Thyroid gland (tissue), 4 donors: ENCODE data around the gene ST3GAL4. TPM values are rescaled to one million over a fixed set of nuclear protein-coding genes. Genes with fewer than 3 reads are reported as not detected.

Experiments
- DNase-seq, 2 donors: peaks; one replicate each; pipeline ENCODE4 v3.0.0-alpha.2; 2019
- H3K27ac ChIP-seq, 3 donors: fragments of 200-600 bp; sonication (generic); 1 replicate in 2 of 3; 2 replicates in 1 of 3; pipeline ENCODE4 v1.5.1; 2016 to 2019; ENCODE audit warnings: mild to moderate bottlenecking in 1 of 3, moderate library complexity in 1 of 3
- H3K27me3 ChIP-seq: fragments of 200-600 bp; sonication (generic); one replicate; pipeline ENCODE4 v1.5.1; 2019
- H3K36me3 ChIP-seq, 2 donors: fragments of 200-600 bp; sonication (generic); one replicate each; pipeline ENCODE4 v1.5.1; 2016 to 2019
- H3K4me1 ChIP-seq, 2 donors: fragments of 200-600 bp; sonication (generic); one replicate each; pipeline ENCODE4 v1.5.1; 2017 to 2019
- H3K4me3 ChIP-seq, 3 donors: fragments of 200-600 bp; sonication (generic); replicated peaks in 1 of 3; 1 replicate in 2 of 3; 2 replicates in 1 of 3; pipeline ENCODE4 v1.5.1; 2016; ENCODE audit warnings: mild to moderate bottlenecking in 1 of 3
- H3K9me3 ChIP-seq: fragments of 200-600 bp; sonication (generic); one replicate; pipeline ENCODE4 v1.5.1; 2017
- POLR2A ChIP-seq, 2 donors: fragments of 450-650 bp; IDR thresholded peaks; one replicate each; pipeline ENCODE4 v1.6.1; 2017; ENCODE audit warnings: antibody characterized with exemption in 2 of 2, mild to moderate bottlenecking in 2 of 2, moderate library complexity in 1 of 2
- WGBS, 2 donors: methylation state at CpG; one replicate each; pipeline ENCODE4 v1.1.5; 2017; 5-methylcytosine and 5-hydroxymethylcytosine counted together
- intact Hi-C: fragments of 100-400 bp; cut with DNase I; formaldehyde crosslinking; loops from one replicate; pipeline ENCODE4 v1.15.1; 2023
- total RNA-seq, 4 donors: library from RNA; depleted of rRNA; stranded (reverse); fragments of >200 nt; gene quantifications; one replicate each; pipeline ENCODE4 v1.2.3, GENCODE V29; 2016
- TF ChIP-seq, protein P1 (sequence below), 6 experiments: fragments of 200-600 bp in 3 of 6; fragments of 450-650 bp in 3 of 6; sonication (generic) in 3 of 6; IDR thresholded peaks; one replicate each; pipeline ENCODE4 v1.5.1; 2016 to 2019; ENCODE audit warnings: antibody characterized with exemption in 6 of 6, mild to moderate bottlenecking in 2 of 6, inconsistent platforms in 1 of 6, moderate library complexity in 1 of 6

The ST3GAL4 gene
- total RNA-seq, 4 donors from 2014 or later: 5.3 to 33.9 (median 26.4) TPM

DNA sequence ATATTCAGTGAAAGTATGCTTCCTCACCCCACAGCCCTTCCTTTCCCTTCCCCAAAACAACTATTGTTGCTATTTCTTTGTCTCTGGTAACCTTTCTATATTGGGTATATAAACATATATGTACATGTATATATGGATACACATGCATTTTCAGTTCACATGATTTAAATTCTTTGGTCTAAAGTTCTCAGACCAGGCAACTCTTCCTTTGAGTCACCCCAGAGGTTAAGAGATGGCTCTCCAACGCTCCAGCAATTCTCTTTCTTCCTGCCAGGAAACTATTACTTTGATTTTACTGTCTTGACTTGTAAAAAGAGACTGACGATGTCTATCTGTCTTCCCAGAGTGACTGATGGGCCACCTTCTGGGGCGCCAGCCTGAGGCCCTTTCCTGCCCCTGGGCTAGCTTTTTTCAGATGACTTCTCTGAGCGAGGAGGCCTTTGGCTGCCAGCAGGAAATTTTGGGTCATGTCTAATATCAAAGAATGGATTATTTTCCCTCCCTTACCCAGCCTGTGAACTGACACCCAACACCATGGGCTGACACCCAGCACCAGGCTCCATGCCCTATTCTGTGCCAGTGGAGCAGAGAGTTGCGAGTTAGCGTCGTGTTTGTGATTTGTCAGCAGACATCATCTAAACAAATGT is 14.4 kb upstream of the ST3GAL4 start:
- no peak for DNase-seq
- Histone ChIP-seq H3K4me1 (peaks cover 6 to 17% of the 10 kb centered on the region in 2 donors), H3K27ac (peak overlapping the region in 1 of 3 donors; percentile 47), H3K9me3 (no peaks in the 10 kb centered on the region), H3K4me3 (no peak overlapping the region), H3K36me3 (peaks cover 0 to 12% of the 10 kb centered on the region in 2 donors), H3K27me3 (no peaks in the 10 kb centered on the region)
- intact Hi-C loops: no loop called here
- 93 to 94% methylated on average over 7 of the region's 7 CpGs for WGBS, 2 donors
- TF ChIP-seq, protein P1, sequence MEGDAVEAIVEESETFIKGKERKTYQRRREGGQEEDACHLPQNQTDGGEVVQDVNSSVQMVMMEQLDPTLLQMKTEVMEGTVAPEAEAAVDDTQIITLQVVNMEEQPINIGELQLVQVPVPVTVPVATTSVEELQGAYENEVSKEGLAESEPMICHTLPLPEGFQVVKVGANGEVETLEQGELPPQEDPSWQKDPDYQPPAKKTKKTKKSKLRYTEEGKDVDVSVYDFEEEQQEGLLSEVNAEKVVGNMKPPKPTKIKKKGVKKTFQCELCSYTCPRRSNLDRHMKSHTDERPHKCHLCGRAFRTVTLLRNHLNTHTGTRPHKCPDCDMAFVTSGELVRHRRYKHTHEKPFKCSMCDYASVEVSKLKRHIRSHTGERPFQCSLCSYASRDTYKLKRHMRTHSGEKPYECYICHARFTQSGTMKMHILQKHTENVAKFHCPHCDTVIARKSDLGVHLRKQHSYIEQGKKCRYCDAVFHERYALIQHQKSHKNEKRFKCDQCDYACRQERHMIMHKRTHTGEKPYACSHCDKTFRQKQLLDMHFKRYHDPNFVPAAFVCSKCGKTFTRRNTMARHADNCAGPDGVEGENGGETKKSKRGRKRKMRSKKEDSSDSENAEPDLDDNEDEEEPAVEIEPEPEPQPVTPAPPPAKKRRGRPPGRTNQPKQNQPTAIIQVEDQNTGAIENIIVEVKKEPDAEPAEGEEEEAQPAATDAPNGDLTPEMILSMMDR (IDR thresholded peaks at IDR 0.05): no peak
- TF ChIP-seq POLR2A (IDR thresholded peaks at IDR 0.05): no peak

DNA sequence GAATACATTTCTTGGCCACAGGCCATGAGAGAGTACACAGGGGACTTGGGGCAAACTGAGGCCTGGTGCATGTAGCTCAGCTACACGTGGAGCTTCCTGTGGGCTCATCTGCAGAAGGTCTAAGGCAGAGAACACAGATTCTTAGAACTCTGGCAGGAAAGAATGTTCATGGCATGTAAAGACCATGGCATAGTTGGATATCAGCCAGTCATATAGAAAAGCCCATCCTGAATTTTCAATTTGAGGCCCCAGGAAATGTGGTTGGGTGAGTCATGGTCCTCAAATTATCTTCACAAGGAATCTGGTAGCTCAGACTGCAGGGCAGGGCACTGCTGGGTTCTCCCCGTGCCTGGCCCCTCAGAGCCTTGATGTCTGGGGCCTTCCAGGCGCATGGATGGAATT is 13.7 kb upstream of the ST3GAL4 start:
- Histone ChIP-seq H3K36me3 (peaks cover 0 to 12% of the 10 kb centered on the region in 2 donors), H3K27me3 (no peaks in the 10 kb centered on the region), H3K4me3 (no peak overlapping the region), H3K9me3 (no peaks in the 10 kb centered on the region), H3K27ac (no peak overlapping the region), H3K4me1 (peaks cover 6 to 17% of the 10 kb centered on the region in 2 donors)
- TF ChIP-seq, protein P1 (IDR thresholded peaks at IDR 0.05): no peak
- TF ChIP-seq POLR2A (IDR thresholded peaks at IDR 0.05): no peak
- 83 to 85% methylated on average over 2 to 3 of the region's 3 CpGs for WGBS, 2 donors
- intact Hi-C loops: no loop called here
- DNase-seq: no peak

DNA sequence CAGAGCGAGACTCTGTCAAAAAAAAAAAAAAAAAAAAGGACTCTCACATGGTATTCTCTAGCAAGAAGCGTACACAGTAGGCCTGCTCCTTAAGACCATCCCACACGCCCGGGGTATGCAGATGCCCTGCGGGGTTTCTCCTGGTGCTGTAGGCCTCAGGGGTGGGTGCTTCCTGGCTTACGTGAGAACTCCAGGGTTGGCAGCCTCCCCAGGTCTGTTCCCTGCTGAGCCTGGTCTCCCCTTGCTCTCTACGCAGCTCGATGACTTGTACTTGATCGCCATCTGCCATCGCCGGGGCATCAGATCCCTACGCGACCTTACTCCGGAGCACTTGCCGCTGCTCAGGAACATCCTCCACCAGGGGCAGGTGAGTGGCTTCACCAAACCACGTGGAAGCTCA is 12.4 kb upstream of the ST3GAL4 start:
- Histone ChIP-seq H3K36me3 (peaks cover 0 to 12% of the 10 kb centered on the region in 2 donors), H3K4me1 (peaks cover 6 to 16% of the 10 kb centered on the region in 2 donors)
- 96 to 97% methylated on average over 16 of the region's 16 CpGs for WGBS, 2 donors

DNA sequence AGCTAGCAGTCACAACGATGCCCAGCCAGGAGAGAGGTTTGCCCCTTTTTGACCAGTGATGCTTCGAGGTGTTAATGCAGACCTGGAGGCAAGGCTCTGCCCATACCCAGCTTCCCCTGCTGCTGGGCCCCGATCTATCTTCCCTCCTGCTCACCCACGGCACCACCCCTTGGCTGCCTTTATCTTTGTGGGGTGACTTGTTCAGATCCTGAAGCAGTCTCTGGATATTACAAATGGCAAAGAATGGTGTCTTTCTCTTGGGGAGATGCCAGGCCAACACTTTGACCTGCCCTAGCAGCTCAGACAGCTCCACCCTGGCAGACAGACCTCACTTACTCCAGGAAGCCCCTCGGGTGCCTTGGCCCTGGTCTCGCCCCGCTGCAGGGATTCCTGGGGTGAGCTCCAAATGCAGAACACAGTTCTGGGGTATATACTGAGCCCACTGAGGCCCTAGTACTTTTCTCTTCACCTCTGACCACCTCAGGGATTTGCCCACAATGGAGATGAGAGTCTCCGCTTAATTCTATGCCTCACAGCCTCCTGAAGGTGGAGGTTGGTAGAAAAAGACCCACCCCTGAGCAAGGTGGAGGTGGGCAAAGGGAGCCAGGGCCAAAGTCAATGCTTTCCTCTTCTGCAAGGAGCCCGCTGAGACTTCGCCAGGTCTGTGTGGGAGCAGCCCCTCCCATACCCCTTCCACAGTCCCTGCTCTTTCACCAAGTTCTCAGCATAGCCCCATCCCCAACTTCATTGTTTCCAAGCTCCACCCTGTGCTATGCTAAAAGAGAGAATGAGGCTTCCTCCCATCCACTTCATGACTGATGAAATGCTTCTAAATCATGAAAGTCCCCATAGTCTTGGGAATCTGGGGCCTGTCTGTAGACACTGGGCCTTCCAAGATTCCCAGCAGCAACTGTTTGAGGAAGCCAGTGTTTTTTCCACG is 11.1 kb upstream of the ST3GAL4 start:
- Histone ChIP-seq H3K4me3 (no peak overlapping the region), H3K27ac (no peak overlapping the region), H3K9me3 (no peaks in the 10 kb centered on the region), H3K4me1 (peaks cover 6 to 28% of the 10 kb centered on the region in 2 donors), H3K27me3 (no peaks in the 10 kb centered on the region), H3K36me3 (peaks cover 0 to 12% of the 10 kb centered on the region in 2 donors)
- intact Hi-C loops: no loop called here
- TF ChIP-seq, protein P1 (IDR thresholded peaks at IDR 0.05): no peak
- TF ChIP-seq POLR2A (IDR thresholded peaks at IDR 0.05): no peak
- no peak for DNase-seq
- 89 to 90% methylated on average over 10 to 11 of the region's 11 CpGs for WGBS, 2 donors

More for the DNA sequence above, 12.4 kb upstream of the ST3GAL4 start:
- intact Hi-C loops: no loop called here
- no peak overlapping the region for H3K27ac ChIP-seq
- no peak overlapping the region for H3K4me3 ChIP-seq
- DNase-seq: no peak
- H3K27me3 ChIP-seq: no peaks in the 10 kb centered on the region
- no peaks in the 10 kb centered on the region for H3K9me3 ChIP-seq
- TF ChIP-seq, protein P1 (IDR thresholded peaks at IDR 0.05): no peak
- TF ChIP-seq POLR2A (IDR thresholded peaks at IDR 0.05): no peak
